ENCODE data around the gene UBR3.
"Not testable (repeated sequence)": the region's sequence is repeated elsewhere in the genome, so short reads cannot be mapped to it uniquely, and the experiment has no call there.

UBR3 gene

DNA sequence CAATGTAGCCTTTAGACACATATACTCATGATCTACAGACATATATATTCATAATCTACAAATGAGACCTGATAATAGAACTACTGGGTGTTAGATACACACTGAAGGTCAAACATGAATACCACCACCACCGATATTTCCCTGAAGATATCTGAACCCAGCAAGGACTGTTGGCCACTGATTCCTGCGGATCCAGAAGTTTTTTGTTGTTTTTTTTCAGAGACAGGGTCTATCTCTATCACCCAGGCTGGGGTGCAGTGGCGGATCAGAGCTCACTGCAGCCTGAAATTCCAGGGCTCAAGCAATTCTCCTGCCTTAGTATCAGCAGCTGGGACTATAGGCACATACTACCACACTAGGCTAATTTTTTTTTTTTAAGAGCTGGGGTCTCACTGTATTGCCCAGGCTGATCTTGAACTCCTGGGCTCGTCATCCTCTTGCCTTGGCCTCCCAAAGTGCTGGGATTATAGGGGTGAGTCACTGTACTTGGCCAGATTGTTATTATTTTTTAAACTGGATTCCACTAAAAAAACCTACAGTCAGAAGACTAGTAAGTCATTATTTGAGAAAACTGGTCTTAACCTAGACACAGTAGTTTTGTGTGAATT lies 4.4 kb upstream of the UBR3 start:
- DNase-seq, result no peak

DNA sequence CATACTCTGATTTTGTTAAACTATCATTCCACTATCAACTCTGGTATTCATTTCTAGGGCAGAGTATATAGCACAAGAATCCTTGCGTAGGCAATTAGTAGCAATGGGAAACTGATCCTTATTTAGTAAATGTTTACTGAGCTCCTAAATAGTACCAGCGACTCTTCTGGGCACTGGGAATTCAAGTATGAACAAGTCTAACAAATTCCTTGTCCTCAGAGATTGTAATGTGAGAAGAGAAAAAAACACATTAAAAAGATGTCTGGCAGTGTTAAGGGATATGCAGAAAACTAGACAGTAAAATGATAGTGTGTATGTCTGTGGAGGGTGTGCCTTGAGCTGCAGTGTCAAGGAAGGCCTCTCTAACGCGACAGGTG lies 3.3 kb upstream of the UBR3 start:
- no peak for DNase-seq

DNA sequence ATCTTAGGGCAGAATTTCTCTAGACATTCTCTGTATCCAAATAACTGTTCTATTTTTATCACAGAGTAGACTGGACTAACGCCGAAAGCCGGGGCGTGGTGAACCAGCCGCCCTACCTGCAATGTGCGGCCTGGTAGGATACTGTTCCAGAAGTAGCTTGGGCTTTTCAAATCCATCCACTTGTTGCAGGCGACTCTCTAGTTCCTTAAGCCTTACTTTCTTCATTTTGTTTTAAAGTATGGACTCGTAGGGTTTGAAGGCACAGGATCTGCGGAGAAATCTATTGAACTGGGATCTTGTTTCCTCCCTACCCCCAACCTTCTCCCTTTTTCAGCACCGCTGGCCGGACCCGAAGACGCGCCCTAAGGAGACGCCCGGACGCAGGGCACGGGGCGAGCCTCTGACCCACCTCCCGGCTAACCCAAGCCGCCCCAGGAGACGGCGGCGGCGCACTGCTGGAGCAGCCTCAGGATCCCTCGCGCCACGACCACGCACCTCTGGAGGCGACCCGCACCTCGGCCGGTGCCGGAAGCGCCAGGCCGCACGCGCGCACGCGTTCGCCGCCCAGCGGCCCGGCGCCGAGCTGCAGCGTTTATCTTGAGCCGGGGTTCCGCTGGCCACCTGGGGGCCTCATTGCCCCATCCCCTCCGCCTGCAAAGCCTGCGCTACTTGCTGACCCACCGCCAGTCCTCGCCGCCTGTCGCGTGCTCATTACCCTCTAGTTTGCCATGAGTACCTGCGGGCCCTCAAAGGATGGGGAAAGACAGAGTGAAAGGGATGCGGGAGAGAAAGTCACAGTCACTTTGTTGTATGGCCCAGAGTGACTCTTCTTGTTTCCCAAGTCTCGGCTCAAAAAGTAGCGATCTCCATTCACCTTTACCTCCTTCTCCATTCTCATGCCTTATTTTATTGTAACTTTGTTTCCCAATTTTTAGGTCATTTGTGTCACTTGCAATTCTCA lies 2.6 kb upstream of the UBR3 start, which contains the start of gene METTL5:
Gene METTL5 (minus strand): TSS at position 533 of the 961 bp plus-strand sequence. CDS start 308 bp downstream, at position 225.
- peak; percentile 90 for DNase-seq

DNA sequence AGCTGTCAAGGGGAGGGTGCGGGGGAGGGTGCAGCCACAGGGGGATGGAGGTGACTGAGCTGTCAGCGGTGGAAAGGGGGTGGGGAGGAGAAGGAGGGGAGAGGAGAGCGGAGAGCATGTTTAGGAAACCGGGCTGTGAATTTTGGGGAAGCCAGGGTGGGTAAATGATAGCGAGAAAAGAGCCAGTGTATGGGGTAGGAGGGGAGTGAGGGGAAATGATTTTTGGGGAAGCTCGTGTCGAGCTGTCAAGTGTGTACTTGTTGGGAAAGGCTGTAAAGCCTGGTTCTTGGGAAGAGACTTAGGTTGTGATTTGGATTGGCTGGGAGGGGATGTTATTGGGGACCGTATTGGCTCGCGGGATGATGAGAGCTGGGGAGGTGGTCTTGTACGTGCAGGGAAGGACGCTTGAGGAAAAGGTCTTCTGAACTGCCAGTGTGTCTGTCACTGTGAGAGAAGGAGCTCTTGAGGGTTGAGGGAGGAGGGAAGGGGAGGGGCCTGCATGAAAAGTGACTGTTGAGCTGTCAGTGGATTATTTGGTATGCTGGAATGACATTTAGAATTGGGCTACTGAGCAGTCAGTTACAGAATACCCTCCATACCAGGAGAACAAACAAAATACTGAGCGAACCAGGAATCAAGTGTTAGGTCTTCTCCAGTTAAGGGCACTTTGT lies 1.0 kb downstream of the UBR3 start:
- peak; percentile 56 for DNase-seq

DNA sequence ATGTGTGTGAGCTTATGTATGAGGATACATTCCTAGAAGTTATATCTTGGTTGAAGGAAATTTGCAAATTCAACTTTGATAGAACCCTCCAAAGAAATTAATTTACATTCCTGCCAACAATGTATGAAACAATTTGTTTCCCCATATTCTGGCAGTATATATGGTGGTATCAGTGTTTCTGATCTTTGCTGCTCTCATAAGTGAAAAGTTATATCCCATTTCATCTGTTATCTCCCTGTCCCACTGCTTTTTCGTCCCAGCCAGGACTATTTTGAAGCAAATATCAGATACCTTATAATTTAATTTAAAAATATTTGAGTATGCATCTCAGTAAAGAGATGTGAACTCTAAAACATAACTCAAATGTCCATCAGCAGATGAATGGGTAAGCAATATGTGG lies 7.1 kb downstream of the UBR3 start:
- DNase-seq, result no peak

DNA sequence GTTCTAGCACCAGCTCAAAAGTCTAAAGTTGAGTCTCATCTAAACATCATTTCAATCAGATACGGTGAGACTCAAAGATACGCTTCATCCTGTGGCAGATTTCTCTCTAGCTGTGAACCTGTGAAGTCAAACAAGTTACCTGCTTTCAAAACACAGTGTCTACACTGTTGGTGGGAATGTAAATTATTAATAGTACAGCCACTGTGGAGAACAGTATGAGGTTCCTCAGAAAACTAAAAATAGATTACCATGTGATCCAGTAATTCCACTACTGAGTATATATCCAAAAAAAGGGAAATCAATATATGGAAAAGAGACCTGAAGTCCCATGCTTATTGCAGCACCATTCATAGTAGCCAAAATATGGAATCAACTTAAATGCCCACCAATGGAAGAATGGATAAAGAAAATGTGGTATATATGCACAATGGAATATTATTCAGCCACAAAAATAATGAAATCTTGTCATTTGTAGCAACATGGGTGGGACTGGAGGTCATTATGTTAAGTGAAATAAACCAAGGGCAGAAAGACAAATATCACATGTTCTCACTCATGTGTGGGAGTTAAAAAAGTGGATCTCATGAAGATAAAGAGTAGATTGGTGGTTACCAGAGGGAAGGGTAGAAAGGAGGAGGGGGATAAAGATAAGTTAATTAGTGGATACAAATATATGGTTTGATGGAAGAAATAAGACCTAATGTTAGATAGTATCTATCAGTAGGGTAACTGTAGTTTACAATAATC lies 11.7 kb downstream of the UBR3 start:
- DNase-seq, result no peak

DNA sequence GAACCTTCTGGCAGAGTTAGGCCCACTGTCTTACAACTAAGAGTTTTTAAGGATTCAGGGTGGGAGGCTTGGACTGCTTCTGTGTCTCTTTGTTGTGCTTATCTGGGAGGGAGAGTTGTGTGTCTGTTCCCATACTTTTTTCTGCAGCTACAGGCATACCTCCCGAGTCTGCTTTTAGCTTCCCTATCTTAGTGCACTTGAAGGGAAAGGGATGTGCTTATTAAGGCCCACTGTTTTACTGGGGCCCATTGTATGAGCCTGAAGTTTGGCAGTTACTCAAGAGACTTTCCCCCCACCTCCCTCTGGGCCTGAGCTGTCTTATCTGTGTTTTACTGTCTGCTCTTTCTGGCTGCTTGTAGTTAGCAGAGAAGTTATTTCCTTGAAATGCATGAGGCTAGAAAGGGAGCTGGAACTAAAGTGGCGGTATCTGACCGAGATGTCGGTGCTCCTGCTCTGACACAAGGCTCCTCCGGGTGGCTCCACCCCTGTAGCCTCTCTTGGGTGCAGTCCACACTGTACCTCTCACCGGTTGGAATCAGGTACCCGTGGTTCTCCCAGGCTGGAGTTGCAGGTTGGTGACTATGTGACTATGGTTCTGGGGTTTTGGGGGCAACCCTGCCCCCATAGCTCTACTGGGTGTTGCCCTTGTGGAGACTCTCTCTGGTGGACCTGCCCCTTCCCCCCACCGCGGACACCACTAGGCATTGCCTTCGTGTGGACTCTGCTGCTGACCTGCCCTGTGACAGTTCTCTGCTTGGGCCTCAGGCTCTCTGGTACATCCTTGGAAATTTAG lies 12.9 kb downstream of the UBR3 start:
- no peak for DNase-seq

DNA sequence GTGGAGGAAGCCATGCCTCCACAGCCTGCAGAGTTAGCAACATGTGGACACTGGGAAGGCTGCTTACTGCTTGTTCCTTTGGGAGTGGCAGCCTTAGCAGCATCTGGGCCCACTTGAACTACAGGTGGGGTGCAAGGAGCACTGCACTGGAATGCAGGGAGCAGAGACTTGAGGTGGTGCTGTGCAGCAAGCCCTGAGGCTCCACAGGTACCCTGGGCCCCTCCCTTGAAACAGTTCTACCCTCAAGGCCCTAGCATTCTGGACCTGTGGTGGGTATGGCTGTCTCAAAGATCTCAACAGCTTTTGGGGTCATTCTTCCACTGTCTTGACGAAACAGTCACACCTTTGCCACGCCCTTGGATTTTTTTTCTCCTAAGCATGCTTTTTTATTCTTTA lies 13.5 kb downstream of the UBR3 start:
- no peak for DNase-seq

DNA sequence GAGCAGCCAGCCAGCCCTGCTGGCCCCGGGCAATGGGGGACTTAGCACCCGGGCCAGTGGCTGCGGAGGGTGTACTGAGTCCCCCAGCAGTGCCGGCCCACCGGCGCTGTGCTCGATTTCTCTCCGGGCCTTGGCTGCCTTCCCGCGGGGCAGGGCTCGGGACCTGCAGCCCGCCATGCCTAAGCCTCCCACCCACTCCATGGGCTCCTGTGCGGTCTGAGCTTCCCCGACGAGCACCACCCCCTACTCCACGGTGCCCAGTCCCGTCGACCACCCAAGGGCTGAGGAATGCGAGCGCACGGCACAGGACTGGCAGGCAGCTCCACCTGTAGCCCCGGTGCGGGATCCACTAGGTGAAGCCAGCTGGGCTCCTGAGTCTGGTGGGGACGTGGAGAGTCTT lies 14.4 kb downstream of the UBR3 start:
- not testable (repeated sequence) for DNase-seq

DNA sequence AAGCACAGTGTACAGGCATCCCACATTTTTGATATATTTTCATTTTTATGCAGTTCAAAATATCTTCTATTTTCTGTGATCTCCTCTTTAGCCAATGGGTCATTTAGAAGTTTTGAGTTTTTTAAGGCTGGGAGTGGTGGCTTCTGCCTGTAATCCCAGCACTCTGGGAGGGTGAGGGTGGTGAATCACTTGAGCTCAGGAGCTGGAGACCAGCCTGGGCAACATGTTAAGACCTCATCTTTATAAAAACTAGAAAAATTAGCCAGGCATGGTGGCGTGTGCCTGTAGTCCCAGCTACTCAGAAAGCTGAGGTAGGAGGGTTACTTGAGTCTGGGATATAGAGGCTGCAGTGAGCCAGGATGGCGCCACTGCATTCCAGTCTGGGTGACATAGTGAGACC lies 17.8 kb downstream of the UBR3 start:
- DNase-seq, result no peak

DNA sequence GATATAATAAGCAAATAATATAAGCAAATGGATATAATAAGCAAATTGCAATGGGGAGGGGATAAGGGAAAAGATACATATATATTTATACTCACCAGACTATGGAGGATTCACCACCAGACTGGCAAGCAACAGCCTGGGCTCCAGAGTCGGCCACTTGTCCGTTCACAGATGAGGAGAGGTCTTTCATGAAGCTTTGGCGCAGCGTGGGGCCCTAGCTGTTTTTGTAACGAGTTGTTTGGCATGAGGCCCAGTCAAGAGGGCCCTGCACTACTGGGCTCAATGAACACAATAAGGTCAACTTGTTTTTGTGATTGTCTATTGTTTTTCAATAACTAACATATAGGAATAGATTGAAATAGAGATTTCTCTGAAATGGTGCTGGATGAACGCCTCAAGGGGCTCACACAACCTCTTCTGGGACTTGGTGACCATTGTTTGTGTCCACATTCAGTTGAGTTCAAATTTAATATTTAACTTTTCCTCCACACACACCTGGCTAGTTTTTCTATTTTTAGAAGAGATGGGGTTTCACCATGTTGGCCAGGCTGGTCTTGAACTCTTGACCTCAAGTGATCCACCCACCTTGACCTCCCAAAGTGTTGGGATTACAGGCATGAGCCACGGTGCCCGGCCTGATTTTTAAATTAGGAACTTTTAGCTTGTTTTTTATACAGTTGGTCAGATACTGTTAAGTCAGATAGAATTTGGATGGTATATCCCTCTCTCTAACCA lies 21.9 kb downstream of the UBR3 start:
- DNase-seq, result not testable (repeated sequence)

DNA sequence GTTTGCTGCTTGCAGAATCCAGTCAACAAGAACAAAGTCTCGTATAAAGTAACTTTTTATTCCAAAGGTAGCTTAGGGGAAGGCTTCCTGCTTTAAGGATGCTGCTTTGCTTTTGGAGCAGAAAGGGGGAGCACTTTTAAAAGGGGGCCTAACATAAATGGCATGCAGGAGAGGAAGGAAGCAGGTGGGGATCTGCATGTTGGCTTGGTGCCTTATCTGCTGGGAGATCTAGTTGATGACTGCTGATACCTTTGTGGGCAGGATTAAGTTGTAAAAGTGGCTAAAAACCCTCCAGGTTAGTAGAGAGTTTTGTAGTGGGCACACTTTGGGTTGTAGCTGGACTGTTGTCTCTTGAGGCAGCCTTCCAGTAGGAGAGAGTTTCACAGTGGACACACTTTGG lies 22.5 kb downstream of the UBR3 start:
- no peak for DNase-seq

DNA sequence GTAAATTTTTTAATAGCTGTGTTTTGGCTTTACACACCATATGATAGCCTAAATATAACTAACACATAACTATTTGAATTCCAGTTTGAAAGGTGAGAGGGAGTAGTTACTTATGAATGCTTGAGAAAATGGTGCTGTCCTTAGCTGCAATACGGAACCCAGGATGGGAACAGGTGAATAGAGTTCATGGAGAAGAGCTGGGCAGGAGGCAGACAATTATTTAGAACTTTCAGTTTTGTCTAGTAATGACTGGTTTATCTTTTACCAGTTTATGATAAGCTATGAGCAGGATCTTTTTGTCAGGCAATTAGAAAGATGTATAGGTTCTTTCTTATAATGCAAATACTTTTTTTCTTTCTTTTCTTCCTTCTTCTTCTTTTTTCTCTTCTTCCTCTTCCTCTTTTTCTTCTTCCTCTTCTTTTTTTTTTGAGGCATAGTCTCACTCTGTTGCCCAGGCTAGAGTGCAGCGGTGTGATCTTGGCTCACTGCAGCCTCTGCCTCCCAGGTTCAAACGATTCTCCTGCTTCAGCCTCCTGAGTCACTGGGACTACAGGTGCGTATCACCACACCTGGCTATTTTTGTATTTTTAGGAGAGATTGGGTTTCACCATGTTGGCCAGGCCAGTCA lies 25.9 kb downstream of the UBR3 start:
- DNase-seq, result no peak

DNA sequence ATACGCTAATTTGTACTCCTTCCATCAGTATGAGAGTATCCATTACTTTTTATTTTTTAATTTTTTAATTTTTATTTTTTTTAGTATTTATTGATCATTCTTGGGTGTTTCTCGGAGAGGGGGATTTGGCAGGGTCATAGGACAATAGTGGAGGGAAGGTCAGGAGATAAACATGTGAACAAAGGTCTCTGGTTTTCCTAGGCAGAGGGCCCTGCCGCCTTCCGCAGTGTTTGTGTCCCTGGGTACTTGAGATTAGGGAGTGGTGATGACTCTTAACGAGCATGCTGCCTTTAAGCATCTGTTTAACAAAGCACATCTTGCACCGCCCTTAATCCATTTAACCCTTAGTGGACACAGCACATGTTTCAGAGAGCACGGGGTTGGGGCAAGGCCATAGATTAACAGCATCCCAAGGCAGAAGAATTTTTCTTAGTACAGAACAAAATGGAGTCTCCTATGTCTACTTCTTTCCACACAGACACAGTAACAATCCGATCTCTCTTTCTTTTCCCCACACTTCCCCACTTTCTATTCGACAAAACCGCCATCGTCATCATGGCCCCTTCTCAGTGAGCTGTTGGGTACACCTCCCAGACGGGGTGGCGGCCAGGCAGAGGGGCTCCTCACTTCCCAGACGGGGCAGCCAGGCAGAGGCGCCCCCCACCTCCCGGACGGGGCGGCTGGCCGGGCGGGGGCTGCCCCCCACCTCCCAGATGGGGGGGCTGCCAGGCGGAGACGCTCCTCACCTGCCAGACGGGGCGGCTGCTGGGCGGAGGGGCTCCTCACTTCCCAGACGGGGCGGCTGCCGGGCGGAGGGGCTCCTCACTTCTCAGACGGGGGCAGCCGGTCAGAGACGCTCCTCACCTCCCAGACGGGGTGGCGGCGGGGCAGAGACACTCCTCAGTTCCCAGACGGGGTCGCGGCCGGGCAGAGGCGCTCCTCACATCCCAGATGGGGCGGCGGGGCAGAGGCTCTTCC lies 28.3 kb downstream of the UBR3 start:
- not testable (repeated sequence) for DNase-seq

DNA sequence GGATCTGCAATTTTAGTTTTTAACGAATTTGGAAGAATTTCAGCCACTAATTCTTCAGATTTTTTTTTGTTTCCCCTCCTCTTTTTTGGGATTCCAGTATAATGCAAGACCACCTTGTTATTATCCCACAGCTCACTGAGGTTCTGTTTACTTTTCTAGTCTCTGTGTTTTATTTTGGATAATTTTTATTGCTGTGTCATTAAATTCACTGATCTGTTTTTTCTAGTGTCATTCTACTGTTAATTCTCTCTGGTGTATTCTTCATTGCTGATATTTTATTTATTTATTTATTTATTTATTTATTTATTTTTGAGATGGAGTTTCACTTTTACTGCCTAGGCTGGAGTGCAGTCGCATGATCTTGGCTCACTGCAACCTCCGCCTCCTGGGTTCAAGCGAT lies 32.2 kb downstream of the UBR3 start:
- DNase-seq, result no peak

DNA sequence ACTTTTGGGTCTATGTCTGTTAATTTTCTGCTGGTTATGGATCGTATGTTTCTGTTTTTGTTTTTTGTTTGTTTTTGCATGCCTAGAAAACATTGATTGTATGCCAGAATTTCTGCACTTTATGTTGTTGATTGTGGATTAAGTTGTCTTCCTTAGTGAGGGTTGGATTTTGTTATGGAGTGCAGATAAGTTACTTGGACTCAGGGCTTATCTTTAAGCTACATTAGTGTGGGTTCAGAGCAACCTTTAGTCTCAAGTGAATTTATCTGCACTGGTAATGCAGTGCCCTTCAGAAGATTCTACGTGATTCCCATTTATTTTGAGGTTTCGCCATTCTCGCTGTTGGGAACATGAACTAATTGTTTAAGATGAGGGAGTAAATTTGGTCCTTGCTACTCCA lies 32.9 kb downstream of the UBR3 start:
- no peak for DNase-seq

DNA sequence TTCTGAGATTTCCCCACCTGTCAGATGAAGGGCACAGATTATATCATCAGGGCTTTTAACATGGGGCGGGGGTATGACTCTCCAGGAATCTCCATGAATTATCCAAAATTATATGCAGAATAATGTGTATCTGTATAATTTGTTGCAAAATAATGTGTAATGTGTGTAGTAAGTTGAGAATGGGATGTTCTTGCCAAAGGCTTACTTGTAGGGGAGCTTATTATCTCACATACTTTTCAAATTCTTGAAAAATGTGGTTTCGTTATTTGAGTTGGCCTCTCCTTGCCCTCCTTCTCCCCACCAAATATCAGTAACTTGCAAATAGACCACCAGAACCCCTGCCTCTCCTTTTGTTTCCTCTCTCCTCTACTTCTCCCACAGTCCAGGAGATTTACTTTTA lies 35.6 kb downstream of the UBR3 start:
- no peak for DNase-seq

DNA sequence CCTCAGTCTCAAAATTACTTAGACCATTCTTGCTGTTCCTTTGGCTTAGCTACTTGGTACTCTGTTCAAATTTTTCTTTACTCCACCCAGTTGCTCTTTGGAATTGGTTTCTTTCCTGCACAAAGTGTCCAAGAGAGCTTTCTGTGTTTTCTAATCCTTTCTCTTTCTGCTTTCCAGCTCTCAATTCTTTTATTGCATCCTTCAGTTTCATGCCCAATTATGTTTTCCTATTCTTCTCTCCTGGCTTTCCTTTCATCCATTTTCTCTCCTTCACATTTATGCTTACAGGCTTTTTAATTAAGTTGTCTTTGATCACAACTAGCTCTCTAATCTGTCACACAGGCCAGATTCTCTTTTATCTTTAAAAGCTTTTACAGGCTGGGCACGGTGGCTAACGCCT lies 38.2 kb downstream of the UBR3 start:
- DNase-seq, result no peak

DNA sequence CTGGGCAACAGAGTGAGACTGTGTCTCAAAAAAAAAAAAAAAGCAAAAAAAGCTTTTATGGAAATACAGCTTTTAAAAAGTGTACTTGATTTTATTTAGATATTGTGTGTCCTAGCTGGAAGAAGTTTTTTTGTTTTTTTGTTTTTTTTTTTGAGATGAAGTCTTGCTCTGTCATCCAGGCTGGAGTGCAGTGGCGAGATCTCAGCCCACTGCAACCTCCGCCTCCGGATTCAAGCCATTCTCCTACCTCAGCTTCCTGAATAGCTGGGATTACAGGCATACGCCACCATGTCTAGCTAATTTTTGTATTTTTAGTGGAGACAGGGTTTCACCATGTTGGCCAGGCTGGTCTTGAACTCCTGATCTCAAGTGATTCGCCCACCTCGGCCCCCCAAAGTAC lies 39.0 kb downstream of the UBR3 start:
- not testable (repeated sequence) for DNase-seq

DNA sequence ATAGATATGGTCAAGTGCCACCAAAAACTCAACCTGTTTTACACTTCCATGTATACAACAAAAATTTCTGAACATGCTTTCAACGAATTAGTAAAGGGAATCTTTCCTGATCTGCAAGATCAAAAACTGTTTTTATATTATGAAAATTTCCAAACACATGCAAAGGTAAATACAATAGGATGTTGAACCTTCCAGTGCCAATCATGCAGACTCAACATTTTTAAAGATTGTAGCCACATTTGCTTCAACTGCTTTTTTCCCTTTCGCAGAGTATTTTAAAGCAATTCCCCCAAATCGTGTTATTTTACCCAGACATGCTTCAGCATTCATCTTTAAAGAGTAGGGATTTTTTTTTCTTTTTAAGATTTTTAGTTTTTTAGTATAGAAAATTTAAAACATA lies 40.3 kb downstream of the UBR3 start:
- no peak for DNase-seq
